ENCODE results near the gene SYT17.

The SYT17 gene

GRCh38 chr16:19289811-19290485 lies 121.9 kb downstream of the SYT17 start:
- Histone ChIP-seq H3K18ac (ENCODE audit: low read length) (peak overlapping the region; percentile 97), H2BK12ac (ENCODE audit: low read length) (peak overlapping the region; percentile 60), H3K27me3 (ENCODE audit: control insufficient read depth in 3 of 3, insufficient read depth in 3 of 3, low read depth in 1 of 3, low read length in 3 of 3) (peaks cover 0 to 5% (median 0%) of the 10 kb centered on the region in 3 experiments), H3K4me1 (ENCODE audit: control insufficient read depth in 2 of 2, insufficient read depth in 1 of 2, low read depth in 1 of 2, low read length in 2 of 2) (peaks cover 18 to 62% of the 10 kb centered on the region in 2 donors), H3K4ac (ENCODE audit: low read length) (peak overlapping the region; percentile 4), H3K9me3 (replicated peaks in 1 of 2; ENCODE audit: control insufficient read depth in 2 of 2, insufficient read depth in 1 of 2, low read depth in 1 of 2, low read length in 2 of 2) (no peaks in the 10 kb centered on the region), H2AK5ac (ENCODE audit: low read depth, low read length) (peak overlapping the region; percentile 87), H3K27ac (replicated peaks; ENCODE audit: low read length) (peak overlapping the region; percentile 99), H3K4me3 (ENCODE audit: low read length in 2 of 2) (no peak overlapping the region), H4K8ac (ENCODE audit: low read depth, low read length) (peak overlapping the region; percentile 70), H3K9ac (ENCODE audit: low read depth, low read length, poor library complexity) (no peak overlapping the region), H3K79me1 (ENCODE audit: low read depth, low read length) (no peaks in the 10 kb centered on the region), H3K36me3 (replicated peaks in 1 of 2; ENCODE audit: control insufficient read depth in 2 of 2, insufficient read depth in 2 of 2, low read length in 2 of 2) (no peaks in the 10 kb centered on the region), H4K91ac (ENCODE audit: low read depth, low read length, poor library complexity) (peak overlapping the region; percentile 97), H2BK15ac (ENCODE audit: low read length) (no peak overlapping the region), H3K14ac (ENCODE audit: low read length) (no peak overlapping the region), H2BK5ac (ENCODE audit: low read length) (peak overlapping the region; percentile 98), H2AFZ (ENCODE audit: low read length) (peak overlapping the region; percentile 33), H3K4me2 (ENCODE audit: insufficient read depth, low read length, poor library complexity, severe bottlenecking) (peak overlapping the region; percentile 42), H3K23ac (ENCODE audit: low read depth, low read length, poor library complexity) (no peak overlapping the region), H2BK120ac (ENCODE audit: low read depth, low read length) (peak overlapping the region; percentile 89)
- WGBS, 2 donors (ENCODE audit: extremely low coverage in 2 of 2, insufficient read length in 2 of 2, insufficient replicate concordance in 1 of 2) = no CpG with 5 or more reads among the region's 7 CpGs
- DNase-seq (ENCODE audit: low spot score) = peak; percentile 89

- no peaks in the 10 kb centered on the region for H3K79me1 ChIP-seq (ENCODE audit: low read depth, low read length)
- no peak overlapping the region for H3K9ac ChIP-seq (ENCODE audit: low read depth, low read length, poor library complexity)
- H3K23ac ChIP-seq (ENCODE audit: low read depth, low read length, poor library complexity) = no peak overlapping the region
- H3K27me3 ChIP-seq (ENCODE audit: control insufficient read depth in 3 of 3, insufficient read depth in 3 of 3, low read depth in 1 of 3, low read length in 3 of 3) = peaks cover 0 to 5% (median 0%) of the 10 kb centered on the region in 3 experiments
- peak overlapping the region; percentile 99 for H3K27ac ChIP-seq (replicated peaks; ENCODE audit: low read length)
- H2BK12ac ChIP-seq (ENCODE audit: low read length) = no peak overlapping the region
- H3K18ac ChIP-seq (ENCODE audit: low read length) = peak overlapping the region; percentile 69
- no peak overlapping the region for H2AFZ ChIP-seq (ENCODE audit: low read length)
- no peak overlapping the region for H3K14ac ChIP-seq (ENCODE audit: low read length)
- H2BK15ac ChIP-seq (ENCODE audit: low read length) = no peak overlapping the region
- WGBS, 2 donors (ENCODE audit: extremely low coverage in 2 of 2, insufficient read length in 2 of 2, insufficient replicate concordance in 1 of 2) = no CpG with 5 or more reads among the region's 2 CpGs
- H3K9me3 ChIP-seq (replicated peaks in 1 of 2; ENCODE audit: control insufficient read depth in 2 of 2, insufficient read depth in 1 of 2, low read depth in 1 of 2, low read length in 2 of 2) = no peaks in the 10 kb centered on the region
- no peak overlapping the region for H3K4ac ChIP-seq (ENCODE audit: low read length)
- no peak overlapping the region for H4K8ac ChIP-seq (ENCODE audit: low read depth, low read length)
- no peak overlapping the region for H3K4me3 ChIP-seq (ENCODE audit: low read length in 2 of 2)
- H2BK5ac ChIP-seq (ENCODE audit: low read length) = peak overlapping the region; percentile 96
- no peak overlapping the region for H3K4me2 ChIP-seq (ENCODE audit: insufficient read depth, low read length, poor library complexity, severe bottlenecking)
- peak overlapping the region; percentile 89 for H2BK120ac ChIP-seq (ENCODE audit: low read depth, low read length)
- H3K36me3 ChIP-seq (replicated peaks in 1 of 2; ENCODE audit: control insufficient read depth in 2 of 2, insufficient read depth in 2 of 2, low read length in 2 of 2) = no peaks in the 10 kb centered on the region
- peak overlapping the region; percentile 76 for H2AK5ac ChIP-seq (ENCODE audit: low read depth, low read length)
- H3K4me1 ChIP-seq (ENCODE audit: control insufficient read depth in 2 of 2, insufficient read depth in 1 of 2, low read depth in 1 of 2, low read length in 2 of 2) = peaks cover 18 to 58% of the 10 kb centered on the region in 2 donors
- peak overlapping the region; percentile 97 for H4K91ac ChIP-seq (ENCODE audit: low read depth, low read length, poor library complexity)
- DNase-seq (ENCODE audit: low spot score) = peak; percentile 14
Measured at GRCh38 chr16:19290860-19291259, 122.8 kb downstream of the SYT17 start.

- Histone ChIP-seq H3K14ac (ENCODE audit: low read length) (no peak overlapping the region), H3K18ac (ENCODE audit: low read length) (peak overlapping the region; percentile 69), H3K27me3 (ENCODE audit: control insufficient read depth in 3 of 3, insufficient read depth in 3 of 3, low read depth in 1 of 3, low read length in 3 of 3) (peaks cover 0 to 5% (median 0%) of the 10 kb centered on the region in 3 experiments), H2BK12ac (ENCODE audit: low read length) (no peak overlapping the region), H2AFZ (ENCODE audit: low read length) (no peak overlapping the region), H2AK5ac (ENCODE audit: low read depth, low read length) (peak overlapping the region; percentile 76), H3K4me3 (ENCODE audit: low read length in 2 of 2) (no peak overlapping the region), H3K23ac (ENCODE audit: low read depth, low read length, poor library complexity) (no peak overlapping the region), H3K4me1 (ENCODE audit: control insufficient read depth in 2 of 2, insufficient read depth in 1 of 2, low read depth in 1 of 2, low read length in 2 of 2) (peaks cover 18 to 54% of the 10 kb centered on the region in 2 donors), H4K8ac (ENCODE audit: low read depth, low read length) (no peak overlapping the region), H3K9me3 (replicated peaks in 1 of 2; ENCODE audit: control insufficient read depth in 2 of 2, insufficient read depth in 1 of 2, low read depth in 1 of 2, low read length in 2 of 2) (no peaks in the 10 kb centered on the region), H2BK15ac (ENCODE audit: low read length) (no peak overlapping the region), H4K91ac (ENCODE audit: low read depth, low read length, poor library complexity) (no peak overlapping the region), H3K9ac (ENCODE audit: low read depth, low read length, poor library complexity) (no peak overlapping the region), H2BK5ac (ENCODE audit: low read length) (peak overlapping the region; percentile 96), H3K27ac (replicated peaks; ENCODE audit: low read length) (peak overlapping the region; percentile 99), H2BK120ac (ENCODE audit: low read depth, low read length) (no peak overlapping the region), H3K79me1 (ENCODE audit: low read depth, low read length) (no peaks in the 10 kb centered on the region), H3K4me2 (ENCODE audit: insufficient read depth, low read length, poor library complexity, severe bottlenecking) (no peak overlapping the region), H3K4ac (ENCODE audit: low read length) (no peak overlapping the region), H3K36me3 (replicated peaks in 1 of 2; ENCODE audit: control insufficient read depth in 2 of 2, insufficient read depth in 2 of 2, low read length in 2 of 2) (no peaks in the 10 kb centered on the region)
- no CpG with 5 or more reads among the region's 4 CpGs for WGBS, 2 donors (ENCODE audit: extremely low coverage in 2 of 2, insufficient read length in 2 of 2, insufficient replicate concordance in 1 of 2)
- peak; percentile 95 for DNase-seq (ENCODE audit: low spot score)
Measured at GRCh38 chr16:19291475-19291874, 123.4 kb downstream of the SYT17 start.

GRCh38 chr16:19292186-19292585 lies 124.1 kb downstream of the SYT17 start:
- H3K9me3 ChIP-seq (replicated peaks in 1 of 2; ENCODE audit: control insufficient read depth in 2 of 2, insufficient read depth in 1 of 2, low read depth in 1 of 2, low read length in 2 of 2) = no peaks in the 10 kb centered on the region
- WGBS, 2 donors (ENCODE audit: extremely low coverage in 2 of 2, insufficient read length in 2 of 2, insufficient replicate concordance in 1 of 2) = no CpG with 5 or more reads among the region's 5 CpGs
- no peak overlapping the region for H3K4ac ChIP-seq (ENCODE audit: low read length)
- no peak overlapping the region for H3K23ac ChIP-seq (ENCODE audit: low read depth, low read length, poor library complexity)
- peaks cover 0 to 5% (median 0%) of the 10 kb centered on the region in 3 experiments for H3K27me3 ChIP-seq (ENCODE audit: control insufficient read depth in 3 of 3, insufficient read depth in 3 of 3, low read depth in 1 of 3, low read length in 3 of 3)
- H3K9ac ChIP-seq (ENCODE audit: low read depth, low read length, poor library complexity) = no peak overlapping the region
- H2BK15ac ChIP-seq (ENCODE audit: low read length) = no peak overlapping the region
- H3K27ac ChIP-seq (replicated peaks; ENCODE audit: low read length) = peak overlapping the region; percentile 96
- H3K4me1 ChIP-seq (ENCODE audit: control insufficient read depth in 2 of 2, insufficient read depth in 1 of 2, low read depth in 1 of 2, low read length in 2 of 2) = peaks cover 18 to 54% of the 10 kb centered on the region in 2 donors
- no peaks in the 10 kb centered on the region for H3K79me1 ChIP-seq (ENCODE audit: low read depth, low read length)
- H4K8ac ChIP-seq (ENCODE audit: low read depth, low read length) = no peak overlapping the region
- H2AFZ ChIP-seq (ENCODE audit: low read length) = no peak overlapping the region
- no peak overlapping the region for H2AK5ac ChIP-seq (ENCODE audit: low read depth, low read length)
- H3K4me2 ChIP-seq (ENCODE audit: insufficient read depth, low read length, poor library complexity, severe bottlenecking) = peak overlapping the region; percentile 23
- peak overlapping the region; percentile 93 for H4K91ac ChIP-seq (ENCODE audit: low read depth, low read length, poor library complexity)
- H3K36me3 ChIP-seq (replicated peaks in 1 of 2; ENCODE audit: control insufficient read depth in 2 of 2, insufficient read depth in 2 of 2, low read length in 2 of 2) = no peaks in the 10 kb centered on the region
- no peak overlapping the region for H3K14ac ChIP-seq (ENCODE audit: low read length)
- no peak overlapping the region for H3K4me3 ChIP-seq (ENCODE audit: low read length in 2 of 2)
- peak overlapping the region; percentile 88 for H3K18ac ChIP-seq (ENCODE audit: low read length)
- H2BK12ac ChIP-seq (ENCODE audit: low read length) = no peak overlapping the region
- peak overlapping the region; percentile 33 for H2BK120ac ChIP-seq (ENCODE audit: low read depth, low read length)
- peak; percentile 64 for DNase-seq (ENCODE audit: low spot score)
- peak overlapping the region; percentile 41 for H2BK5ac ChIP-seq (ENCODE audit: low read length)
